ENCODE measurements around the gene DPF3. TPM values are rescaled to one million over a fixed set of nuclear protein-coding genes. Genes with fewer than 3 reads are reported as not detected.
"Not testable (repeated sequence)": the region's sequence is repeated elsewhere in the genome, so short reads cannot be mapped to it uniquely, and the experiment has no call there.

Gene DPF3
- polyA plus RNA-seq, 2 of the 4 experiments (the other 2 are of a cell fraction) = 0.05 to 0.09 TPM

GRCh38 chr14:72876005-72876709, 17.7 kb downstream of the DPF3 start:
- no peak for TF ChIP-seq NFE2L2 (conservative IDR thresholded peaks at IDR 0.05; ENCODE audit: low read length)
- WGBS (ENCODE audit: missing lambda C conversion rate) = 28% methylated on average over 9 of the region's 9 CpGs
- no peak for FAIRE-seq
- POLR2A ChIA-PET = no interaction called here
- no peak for DNase-seq (ENCODE audit: low read depth in 1 of 2, low spot score in 1 of 2)
- no peak for ATAC-seq
- no peak overlapping the region for H3K27ac ChIP-seq
- no peak overlapping the region for H3K4me3 ChIP-seq
- no peaks in the 10 kb centered on the region; the same call in 2 of the 3 replicates for H3K9me3 ChIP-seq
- H3K4me2 ChIP-seq = no peak overlapping the region
- H3K4me1 ChIP-seq = no peaks in the 10 kb centered on the region
- CTCF ChIA-PET = interaction anchor here (1.5 kb wide), 1 partner anchor 21 kb away, joined by 3 read pairs; no protein-coding TSS in a partner anchor

DNA sequence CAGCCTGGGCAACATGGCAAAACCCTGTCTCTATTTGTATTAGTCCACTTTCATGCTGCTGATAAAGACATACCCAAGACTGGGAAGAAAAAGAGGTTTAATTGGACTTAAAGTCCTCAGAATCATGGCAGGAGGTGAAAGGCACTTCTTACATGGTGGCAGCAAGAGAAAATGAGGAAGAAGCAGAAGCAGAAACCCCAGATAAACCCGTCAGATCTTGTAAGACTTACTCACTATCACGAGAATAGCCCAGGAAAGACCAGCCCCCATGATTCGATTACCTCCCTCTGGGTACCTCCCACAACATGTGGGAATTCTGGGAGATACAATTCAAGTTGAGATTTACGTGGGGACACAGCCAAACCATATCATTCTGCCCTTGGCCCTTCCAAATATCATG, 23.0 kb downstream of the DPF3 start:
- 2% methylated on average over 4 of the region's 4 CpGs for WGBS (ENCODE audit: missing lambda C conversion rate)
- H3K27ac ChIP-seq; H3K4me3 ChIP-seq; FAIRE-seq; H3K9me3 ChIP-seq; ATAC-seq; H3K4me1 ChIP-seq; H3K4me2 ChIP-seq; POLR2A ChIA-PET; DNase-seq (ENCODE audit: low read depth in 1 of 2, low spot score in 1 of 2): not testable (repeated sequence)
- CTCF ChIA-PET = interaction anchor here (0.5 kb wide), 1 partner anchor 354 kb away, joined by 3 read pairs; no protein-coding TSS in a partner anchor

- Histone ChIP-seq H3K4me1 (no peaks in the 10 kb centered on the region), H3K27ac (no peak overlapping the region), H3K4me3 (no peak overlapping the region), H3K9me3 (no peaks in the 10 kb centered on the region; the same call in 2 of the 3 replicates), H3K4me2 (no peak overlapping the region)
- DNase-seq (ENCODE audit: low read depth in 1 of 2, low spot score in 1 of 2) (no peak), FAIRE-seq (no peak), ATAC-seq (no peak; a peak in 1 of 6 replicates)
- CTCF ChIA-PET = no interaction called here
- TF ChIP-seq USF2 (IDR thresholded peaks at IDR 0.05) = no peak
- no peak for TF ChIP-seq JUNB (IDR thresholded peaks at IDR 0.05)
- no peak for TF ChIP-seq TFCP2L1 (CRISPR knock-in tag; IDR thresholded peaks at IDR 0.05)
- no peak for TF ChIP-seq SREBF2 (IDR thresholded peaks at IDR 0.05)
- TF ChIP-seq KDM1A (IDR thresholded peaks at IDR 0.05; ENCODE audit: low read depth) = no peak
- no peak for TF ChIP-seq NPAS2 (CRISPR knock-in tag; IDR thresholded peaks at IDR 0.05; ENCODE audit: borderline replicate concordance)
- no peak for TF ChIP-seq EHMT2 (IDR thresholded peaks at IDR 0.05; ENCODE audit: low read depth)
- TF ChIP-seq ZC3H11A (IDR thresholded peaks at IDR 0.05) = no peak
- TF ChIP-seq, protein P1, sequence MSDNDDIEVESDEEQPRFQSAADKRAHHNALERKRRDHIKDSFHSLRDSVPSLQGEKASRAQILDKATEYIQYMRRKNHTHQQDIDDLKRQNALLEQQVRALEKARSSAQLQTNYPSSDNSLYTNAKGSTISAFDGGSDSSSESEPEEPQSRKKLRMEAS (IDR thresholded peaks at IDR 0.05) = no peak
- no peak for TF ChIP-seq CEBPB (IDR thresholded peaks at IDR 0.05)
- no peak for TF ChIP-seq E2F6 (IDR thresholded peaks at IDR 0.05; ENCODE audit: borderline replicate concordance, low read depth)
- no peak for TF ChIP-seq RAD21 (conservative IDR thresholded peaks at IDR 0.05 in 1 of 2, IDR thresholded peaks at IDR 0.05 in 1 of 2)
- no peak for TF ChIP-seq POLR2A (IDR thresholded peaks at IDR 0.05; ENCODE audit: low read length)
- TF ChIP-seq FOXS1 (CRISPR knock-in tag; IDR thresholded peaks at IDR 0.05) = no peak
- TF ChIP-seq RNF2 (IDR thresholded peaks at IDR 0.05; ENCODE audit: borderline replicate concordance, low read depth) = no peak
- no peak for TF ChIP-seq MYC (IDR thresholded peaks at IDR 0.05; ENCODE audit: borderline replicate concordance, low read length)
- no peak for TF ChIP-seq POLR2AphosphoS2 (conservative IDR thresholded peaks at IDR 0.05; ENCODE audit: low read length)
- POLR2A ChIA-PET = no interaction called here
- WGBS (ENCODE audit: missing lambda C conversion rate) = 27% methylated on average over 8 of the region's 8 CpGs
Observed at GRCh38 chr14:72869407-72870329, 24.2 kb downstream of the DPF3 start.

Data from A549 (cell line).